GM21786 (cell line): ENCODE data around the gene GLRA1.

Experiments used
- ATAC-seq: cut with Tn5 transposase; IDR thresholded peaks from one replicate; pipeline ENCODE4 v1.9.1; 2021; ENCODE audit not compliant: unreplicated experiment

Gene GLRA1

DNA sequence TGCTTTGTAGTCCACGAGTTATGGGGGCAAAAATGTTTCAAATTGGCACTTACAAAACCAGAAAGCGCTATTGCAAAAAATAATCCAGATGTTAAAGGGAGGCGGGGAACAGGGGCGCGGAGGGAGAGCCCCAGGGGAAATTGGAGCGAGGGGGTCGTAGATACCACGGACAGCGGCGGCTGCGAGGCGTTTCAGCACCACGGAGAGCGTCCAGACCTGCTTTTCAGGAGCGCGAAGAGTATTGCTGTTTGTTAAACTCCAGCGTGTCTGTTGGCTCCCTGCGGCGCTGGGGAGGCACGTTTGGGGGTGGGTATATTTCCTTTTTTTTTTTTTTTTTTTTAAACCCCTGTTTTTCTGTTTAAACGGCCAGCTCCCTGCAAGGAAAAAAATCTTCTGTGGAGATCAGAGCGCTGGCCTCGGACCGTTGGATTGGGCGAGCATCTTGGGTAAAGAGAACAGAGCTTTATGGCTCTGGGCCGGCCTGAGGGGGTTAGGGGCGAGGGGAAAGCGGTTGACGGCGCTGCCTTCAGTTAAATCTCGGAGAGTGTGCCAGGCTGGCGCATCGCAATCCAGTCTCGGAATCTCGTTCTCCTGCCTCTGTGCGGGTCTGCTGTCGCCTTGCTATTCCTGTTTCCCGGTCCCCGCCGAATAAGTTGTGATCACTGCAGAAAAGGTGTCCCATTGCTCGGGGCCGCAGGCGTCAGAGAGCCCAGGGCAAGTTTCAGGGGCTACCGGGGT, at the start of gene GLRA1:
TSS of gene GLRA1 (minus strand) at position 288 of the 738 bp plus-strand sequence. CDS start 302 bp downstream, outside the sequence.
- ATAC-seq, result no peak

DNA sequence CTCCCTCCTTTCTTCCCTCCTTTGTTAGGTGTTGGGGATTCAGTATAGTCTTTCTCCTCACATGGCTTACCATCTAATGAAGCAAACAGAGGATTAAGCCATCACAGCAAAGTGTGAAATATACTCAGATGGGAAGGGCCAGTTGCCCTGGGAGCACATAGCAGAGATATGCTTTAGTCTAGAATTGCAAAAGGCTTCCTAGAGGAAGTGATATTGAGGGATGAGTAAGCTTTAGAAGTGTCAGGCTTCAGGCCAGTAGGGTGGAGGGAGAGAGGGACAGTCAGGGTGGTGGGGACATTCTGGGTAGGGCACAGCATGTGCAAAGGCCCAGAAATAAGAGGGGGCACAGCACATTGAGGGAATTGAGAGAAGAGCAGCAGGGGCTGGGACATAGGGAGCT, 46.2 kb upstream of the GLRA1 start:
- ATAC-seq, result no peak

DNA sequence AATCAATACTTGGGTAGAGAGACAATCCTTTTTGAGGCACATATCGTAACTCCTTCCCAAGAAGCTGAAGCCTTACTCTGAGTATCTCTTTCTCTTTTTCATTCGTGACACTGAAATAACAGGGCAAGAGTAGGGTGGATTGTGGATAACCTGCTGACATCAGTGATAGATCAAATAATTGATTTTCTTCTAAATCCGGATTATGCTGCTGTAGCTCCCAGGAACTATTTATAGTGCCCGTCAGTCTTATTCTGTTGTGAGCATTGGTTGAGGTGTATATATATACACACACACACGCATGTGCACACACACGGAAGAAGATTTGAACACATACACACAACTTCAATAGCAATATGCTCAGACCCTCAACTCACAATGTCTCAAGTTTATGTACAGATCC, 43.2 kb upstream of the GLRA1 start:
- no peak for ATAC-seq

DNA sequence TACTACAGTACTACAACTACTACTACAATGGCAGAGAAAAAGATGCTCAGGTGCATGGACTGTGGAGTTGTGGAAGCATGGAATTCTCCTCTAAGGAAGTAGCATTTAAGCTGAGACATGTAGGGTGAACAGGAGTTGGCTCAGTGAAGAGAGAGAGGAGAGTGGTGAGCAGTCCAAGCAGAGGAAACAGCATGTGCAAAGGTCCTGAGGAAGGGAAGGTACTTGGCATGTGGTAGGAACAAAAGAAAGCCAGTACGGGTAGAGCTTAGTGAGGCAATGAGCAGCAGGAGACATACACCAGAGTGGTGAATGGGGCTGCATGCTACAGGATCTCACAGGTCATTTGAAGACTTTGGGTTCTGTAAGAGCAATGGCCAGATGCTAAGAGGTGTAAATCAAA, 41.4 kb upstream of the GLRA1 start:
- ATAC-seq, result no peak

- ATAC-seq, result no peak
These were observed 39.8 kb upstream of the GLRA1 start for GRCh38 chr5:151964471-151964870.

DNA sequence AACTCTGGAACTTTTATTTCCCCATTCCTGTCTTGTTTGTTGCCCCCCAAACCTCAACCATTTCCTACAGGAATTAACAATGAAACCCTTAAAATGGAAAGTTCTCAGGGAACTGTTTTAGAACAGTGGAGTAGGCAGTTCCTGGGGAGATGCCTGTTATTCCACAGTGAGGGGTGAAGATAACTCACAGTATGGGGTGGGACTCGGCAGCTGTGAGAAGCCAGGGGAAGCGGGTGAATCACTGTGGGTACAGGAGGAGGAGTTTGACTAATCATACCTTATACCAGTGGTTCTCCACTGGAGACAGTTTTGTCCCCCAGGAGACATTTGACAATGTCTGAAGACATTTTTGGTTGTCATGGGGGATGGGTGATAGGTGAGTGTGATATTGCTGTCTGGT, 36.9 kb upstream of the GLRA1 start:
- ATAC-seq, result no peak

GRCh38 chr5:151958111-151958510, 33.5 kb upstream of the GLRA1 start:
- ATAC-seq, result no peak

- ATAC-seq, result no peak
These were observed 32.1 kb upstream of the GLRA1 start for GRCh38 chr5:151956725-151957124.

DNA sequence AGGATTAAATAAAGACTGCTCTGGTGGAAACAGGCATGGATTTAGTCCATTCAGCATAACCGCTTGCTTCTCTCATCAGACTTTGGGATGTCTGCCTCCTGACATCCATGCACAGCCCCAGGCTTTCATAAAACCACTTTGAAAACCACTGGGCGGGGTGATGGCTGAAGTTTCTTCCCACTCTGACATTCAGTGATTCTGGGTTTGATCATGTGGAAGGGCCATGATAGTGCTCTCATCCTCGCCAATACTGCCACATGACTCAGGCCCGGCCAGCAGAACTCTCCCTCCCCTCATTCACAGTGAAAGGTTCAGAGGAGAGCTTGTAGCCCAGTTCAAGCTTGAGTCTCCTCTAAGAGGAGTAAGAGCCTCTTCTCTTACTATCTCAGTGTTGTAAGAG, 29.6 kb upstream of the GLRA1 start:
- no peak for ATAC-seq

DNA sequence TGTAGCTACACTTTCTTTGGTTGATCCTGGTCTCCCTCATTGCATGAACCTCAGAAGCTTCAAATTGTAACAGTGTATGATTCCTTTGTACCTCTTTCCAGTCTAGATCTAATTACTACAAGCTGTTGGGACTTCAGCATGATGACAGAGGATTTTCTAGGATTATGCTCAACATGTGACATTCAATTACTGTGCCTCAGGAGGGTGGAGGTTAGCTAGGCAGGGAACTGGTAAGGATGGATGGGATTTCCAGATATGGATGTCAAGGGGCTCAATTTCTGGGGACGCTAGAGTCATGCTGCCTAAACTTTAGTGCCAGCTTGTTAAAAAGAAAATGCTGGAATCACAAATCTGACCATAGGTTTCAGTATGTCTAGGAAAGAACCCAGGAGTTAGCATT, 29.2 kb upstream of the GLRA1 start:
- ATAC-seq, result no peak

DNA sequence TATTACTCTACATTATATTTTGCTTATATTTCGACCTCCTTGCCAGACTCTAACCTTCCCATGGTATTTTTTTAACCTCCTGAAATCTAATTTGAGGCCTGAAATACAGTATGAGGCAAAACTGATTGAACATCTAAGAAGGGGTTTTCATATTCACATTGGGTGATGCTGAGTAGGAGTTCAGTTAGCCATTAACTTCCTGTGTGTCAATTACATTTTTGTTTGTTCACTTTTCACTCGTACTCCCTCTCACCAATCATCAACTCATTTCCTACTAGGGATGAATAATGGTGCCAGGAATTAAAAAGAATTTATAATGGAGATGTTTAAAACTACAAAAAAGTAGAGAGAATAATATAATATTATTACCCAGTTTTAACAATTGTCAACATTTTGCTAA, 27.6 kb upstream of the GLRA1 start:
- ATAC-seq, result no peak

DNA sequence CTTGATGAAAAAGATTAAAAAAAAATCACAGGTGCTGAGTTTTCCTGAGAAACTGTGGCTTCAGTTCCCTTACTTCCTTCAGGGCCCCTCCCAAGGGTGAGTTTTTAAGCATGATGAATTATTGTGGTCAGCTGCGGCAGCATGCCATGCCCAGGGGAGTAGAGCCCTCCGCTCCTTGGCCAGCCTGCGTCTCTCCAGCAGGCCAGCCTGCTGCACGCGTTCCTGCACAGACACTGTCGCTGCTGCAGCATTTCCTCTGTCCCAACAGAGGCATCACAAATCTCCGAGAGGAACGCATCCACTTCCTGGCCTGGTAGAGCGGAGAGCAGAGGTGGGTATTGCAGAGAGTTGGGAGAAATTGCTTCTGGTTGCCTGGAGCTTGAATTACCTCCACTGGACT, 26.1 kb upstream of the GLRA1 start:
- no peak for ATAC-seq

GRCh38 chr5:151949701-151950308, 25.2 kb upstream of the GLRA1 start:
- ATAC-seq, result no peak

GRCh38 chr5:151949113-151949512, 24.5 kb upstream of the GLRA1 start:
- ATAC-seq, result no peak

GRCh38 chr5:151947931-151948608, 23.4 kb upstream of the GLRA1 start:
- ATAC-seq, result peak; percentile 50

GRCh38 chr5:151937851-151938250, 13.2 kb upstream of the GLRA1 start:
- ATAC-seq, result no peak

- no peak for ATAC-seq
These were observed 10.6 kb upstream of the GLRA1 start for GRCh38 chr5:151935135-151935695.

DNA sequence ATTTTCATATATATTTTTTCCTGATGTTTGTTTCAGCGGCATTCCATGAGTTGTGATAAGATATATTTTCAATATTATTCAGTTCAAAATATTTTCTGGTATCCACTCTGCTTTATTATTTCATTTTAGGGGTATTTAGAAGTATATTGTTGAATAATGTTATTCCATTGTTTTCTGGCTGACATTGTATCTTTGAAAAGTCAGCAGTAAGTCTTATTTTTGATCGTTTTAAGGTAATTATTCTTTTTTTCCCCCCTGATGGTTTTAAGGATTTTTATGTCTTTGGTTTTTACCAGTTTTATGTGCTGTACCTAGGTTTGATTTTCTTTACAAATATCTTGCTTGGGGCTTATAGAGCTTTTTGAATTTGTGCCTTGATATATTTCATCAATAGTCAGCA, 6.6 kb upstream of the GLRA1 start:
- no peak for ATAC-seq

DNA sequence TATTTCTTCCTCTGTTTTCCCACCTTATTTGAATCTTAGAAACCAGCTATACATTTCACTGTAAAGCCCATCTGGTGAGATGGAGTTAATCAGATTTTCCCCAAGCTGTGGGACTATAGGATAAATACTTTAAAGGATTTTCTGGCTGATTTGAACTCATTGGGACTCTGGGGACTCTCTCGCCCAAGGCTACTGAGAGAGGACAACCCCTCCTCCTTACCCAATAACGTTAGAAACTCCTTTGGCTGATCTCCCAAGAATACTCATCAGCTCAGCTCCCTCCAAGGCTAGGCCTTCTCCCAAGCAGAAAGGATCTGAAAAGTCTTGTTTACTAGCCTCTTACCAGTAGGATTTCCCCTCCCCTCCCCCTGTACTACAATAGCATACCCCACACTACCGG, 1.5 kb upstream of the GLRA1 start:
- no peak for ATAC-seq

- no peak for ATAC-seq
These were observed 689 bp upstream of the GLRA1 start for GRCh38 chr5:151925340-151925739.

- no peak for ATAC-seq
These were observed 680 bp downstream of the GLRA1 start for GRCh38 chr5:151923866-151924476.

GRCh38 chr5:151921916-151922315, 2.7 kb downstream of the GLRA1 start:
- ATAC-seq, result no peak
